Measurements from ENCODE around the gene AOPEP.
"Not testable (repeated sequence)": the region's sequence is repeated elsewhere in the genome, so short reads cannot be mapped to it uniquely, and the experiment has no call there.

Gene AOPEP

GRCh38 chr9:94870793-94871558 is 144.5 kb downstream of the AOPEP start:
- peak; percentile 60 for DNase-seq (ENCODE audit: low spot score)

DNA sequence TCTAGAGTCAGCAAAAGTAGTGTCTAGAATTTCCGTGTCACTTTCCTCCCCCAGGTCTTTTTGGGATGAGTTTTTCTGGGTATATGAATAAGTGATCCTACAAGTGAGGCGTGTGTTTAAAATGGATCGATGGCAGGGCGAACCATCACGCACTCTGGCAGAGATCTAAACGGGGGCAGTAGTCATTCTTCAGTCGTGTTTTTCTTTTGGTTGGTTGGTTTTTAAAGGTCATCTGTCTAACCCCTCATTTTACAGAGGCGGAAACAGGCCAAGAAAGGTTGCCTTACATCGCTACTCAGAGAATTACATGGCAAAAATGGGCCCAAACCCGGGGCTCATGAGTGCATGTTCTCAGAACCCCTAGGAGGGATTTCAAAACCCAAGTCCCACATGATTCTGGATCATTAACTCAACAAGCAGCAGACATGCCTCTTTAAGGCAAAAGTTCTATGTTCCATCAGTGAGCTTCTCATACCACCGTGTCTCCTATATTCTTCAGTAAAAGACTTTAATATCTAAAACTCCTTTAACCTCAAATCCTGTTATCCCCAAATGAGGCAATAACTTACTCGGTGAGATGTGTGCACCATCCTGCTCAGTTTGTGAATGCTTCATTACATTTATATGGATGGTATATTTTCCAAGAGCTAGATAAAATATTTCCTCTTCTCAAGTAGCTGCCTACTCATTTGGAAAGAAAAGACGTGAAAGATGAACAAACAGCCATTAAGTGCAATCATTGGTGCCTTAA is 145.8 kb downstream of the AOPEP start:
- no peak for DNase-seq (ENCODE audit: low spot score)

DNA sequence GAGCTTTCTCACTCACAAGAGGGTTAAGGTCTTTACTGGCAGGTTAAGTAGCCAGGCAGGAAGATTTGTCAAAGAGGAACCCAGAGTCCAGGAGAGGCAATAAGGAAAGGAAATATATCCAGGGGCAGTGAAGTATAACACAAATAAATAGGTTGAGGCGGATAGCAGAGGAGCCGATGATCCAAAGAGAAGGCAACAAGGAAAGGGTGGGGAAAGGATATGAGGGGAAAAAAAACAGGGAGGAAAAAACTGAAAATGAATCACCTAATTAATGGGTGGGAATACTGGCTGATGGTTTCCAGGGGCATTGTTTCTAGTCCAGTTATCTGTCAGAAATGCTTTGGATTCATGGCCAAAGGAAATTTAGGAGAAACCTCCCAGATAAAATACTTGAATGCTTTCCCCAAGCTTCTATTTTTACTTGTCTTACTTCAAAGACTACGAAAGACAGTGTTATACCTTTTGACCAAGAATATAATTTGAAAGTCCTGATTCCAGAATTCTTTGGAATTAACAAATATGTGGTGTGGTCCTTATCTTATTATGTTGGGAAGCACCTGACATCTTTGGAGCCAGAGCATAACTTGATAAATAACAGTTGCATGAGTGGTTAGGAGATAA is 146.5 kb downstream of the AOPEP start:
- DNase-seq (ENCODE audit: low spot score), result no peak

- no peak for DNase-seq (ENCODE audit: low spot score)
Measured at GRCh38 chr9:94874316-94874715, 147.8 kb downstream of the AOPEP start.

GRCh38 chr9:94875300-94876020 is 149.0 kb downstream of the AOPEP start:
- no peak for DNase-seq (ENCODE audit: low spot score)

GRCh38 chr9:94878804-94879203 is 152.3 kb downstream of the AOPEP start:
- not testable (repeated sequence) for DNase-seq (ENCODE audit: low spot score)

- no peak for DNase-seq (ENCODE audit: low spot score)
Measured at GRCh38 chr9:94879230-94879629, 152.7 kb downstream of the AOPEP start.

DNA sequence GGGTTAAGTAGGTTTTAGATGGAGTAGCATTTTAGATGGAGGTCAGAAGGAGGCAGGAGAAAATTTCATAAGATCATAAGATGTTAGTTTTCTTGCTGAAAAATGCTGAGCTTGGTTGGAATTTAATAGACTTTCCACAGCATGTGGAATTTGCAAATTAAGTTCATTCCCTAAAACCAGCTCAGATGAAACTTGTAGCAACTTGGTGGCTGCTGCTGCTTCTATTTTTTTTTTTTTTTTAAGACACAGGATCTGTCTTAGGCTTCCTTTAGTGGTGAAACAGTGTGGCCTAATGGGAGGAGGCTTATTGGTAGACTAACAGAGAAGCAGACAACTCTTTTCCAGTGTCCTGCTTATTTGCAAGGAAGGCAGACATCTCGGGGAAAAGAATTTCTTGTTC is 154.5 kb downstream of the AOPEP start:
- DNase-seq (ENCODE audit: low spot score), result no peak

DNA sequence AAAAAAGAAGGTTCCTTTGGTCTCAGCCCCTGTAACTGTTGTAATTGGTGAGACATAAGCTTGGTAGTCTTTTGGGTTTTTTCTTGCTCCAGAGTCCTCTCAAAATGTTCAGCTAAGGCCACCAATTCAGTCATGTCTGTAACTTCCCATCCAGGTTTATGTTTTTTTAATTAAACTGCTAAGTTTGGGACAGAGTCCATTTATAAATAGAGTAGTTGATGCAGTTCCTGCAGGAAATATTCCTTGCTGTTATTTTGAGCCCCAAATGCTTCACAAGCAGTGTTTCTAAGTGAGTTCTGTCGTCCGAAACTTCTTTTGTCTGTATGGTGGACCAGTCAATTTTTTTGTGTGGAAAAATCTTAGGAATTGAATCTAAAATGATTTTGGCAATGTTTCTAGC is 155.0 kb downstream of the AOPEP start:
- no peak for DNase-seq (ENCODE audit: low spot score)

- DNase-seq (ENCODE audit: low spot score), result no peak
Measured at GRCh38 chr9:94881940-94882339, 155.4 kb downstream of the AOPEP start.

- no peak for DNase-seq (ENCODE audit: low spot score)
Measured at GRCh38 chr9:94882966-94883641, 156.6 kb downstream of the AOPEP start.

DNA sequence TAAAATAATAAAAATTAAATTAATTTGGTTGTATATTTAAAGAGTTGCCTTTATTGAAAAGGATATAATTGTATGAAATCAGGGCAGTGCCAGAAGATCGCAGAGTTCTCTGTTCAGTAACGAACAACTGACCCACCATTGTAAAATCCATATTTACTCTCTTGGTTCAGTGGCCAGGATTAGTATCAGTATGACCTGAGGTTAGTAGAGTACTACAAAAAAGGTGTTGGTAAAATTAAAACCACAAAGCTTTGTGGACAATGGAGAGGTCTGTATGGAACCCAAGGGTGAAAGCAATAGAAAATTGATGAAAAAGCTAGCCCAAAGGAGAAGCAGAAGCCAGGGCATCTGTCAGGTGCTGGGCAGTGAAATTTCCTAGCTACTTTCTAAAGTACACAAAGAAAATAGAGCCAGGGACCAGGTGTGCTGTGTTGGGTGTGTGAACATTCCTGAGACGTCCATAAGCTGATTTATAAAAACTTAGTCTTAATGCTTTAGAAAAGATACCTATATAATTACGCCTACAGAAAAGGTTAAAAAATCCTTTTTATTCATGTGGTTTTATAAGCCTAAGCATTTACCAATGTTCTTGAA is 159.5 kb downstream of the AOPEP start:
- no peak for DNase-seq (ENCODE audit: low spot score)

GRCh38 chr9:94887721-94888120 is 161.2 kb downstream of the AOPEP start:
- no peak for DNase-seq (ENCODE audit: low spot score)

DNA sequence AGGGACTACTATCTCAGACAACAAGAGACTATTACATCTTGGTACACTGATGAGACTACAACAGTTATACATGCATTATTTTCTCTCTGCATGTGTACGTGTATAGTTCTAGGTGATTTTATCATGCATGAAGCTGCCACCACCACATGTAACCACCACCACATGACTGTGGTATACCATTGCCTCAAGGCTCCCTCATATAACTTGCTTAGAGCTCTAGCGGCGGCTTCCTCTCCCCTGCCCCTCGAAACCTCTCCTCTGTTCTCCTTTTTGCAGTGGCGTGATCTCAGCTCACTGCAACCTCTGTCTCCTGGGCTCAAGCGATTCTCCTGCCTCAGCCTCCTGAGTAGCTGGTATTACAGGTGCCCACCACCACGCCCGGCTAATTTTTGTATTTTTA is 162.3 kb downstream of the AOPEP start:
- no peak for DNase-seq (ENCODE audit: low spot score)

- DNase-seq (ENCODE audit: low spot score), result no peak
Measured at GRCh38 chr9:94889628-94890027, 163.1 kb downstream of the AOPEP start.

- no peak for DNase-seq (ENCODE audit: low spot score)
Measured at GRCh38 chr9:94891183-94891582, 164.7 kb downstream of the AOPEP start.

- no peak for DNase-seq (ENCODE audit: low spot score)
Measured at GRCh38 chr9:94892675-94893074, 166.2 kb downstream of the AOPEP start.

GRCh38 chr9:94894094-94894699 is 167.7 kb downstream of the AOPEP start:
- DNase-seq (ENCODE audit: low spot score), result no peak

DNA sequence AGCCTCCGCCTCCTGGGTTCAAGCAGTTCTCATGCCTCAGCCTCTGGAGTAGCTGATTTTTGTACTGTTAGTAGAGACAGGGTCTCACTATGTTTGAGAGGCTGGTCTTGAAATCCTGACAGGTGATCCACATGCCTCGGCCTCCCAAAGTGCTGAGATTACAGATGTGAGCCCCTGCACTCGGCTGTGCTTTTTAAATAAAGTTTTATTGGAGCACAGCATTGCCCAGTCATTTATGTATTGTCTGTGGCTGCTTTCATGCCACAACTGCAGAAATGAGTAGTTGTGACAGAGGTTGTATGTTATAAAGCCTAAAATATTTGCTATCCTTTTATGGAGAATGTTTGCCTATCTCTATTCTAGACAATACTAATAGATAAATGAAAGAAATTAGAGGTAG is 169.2 kb downstream of the AOPEP start:
- no peak for DNase-seq (ENCODE audit: low spot score)

GRCh38 chr9:94896512-94896911 is 170.0 kb downstream of the AOPEP start:
- no peak for DNase-seq (ENCODE audit: low spot score)

Measured in CD4-positive, alpha-beta T cell treated with Interleukin-6 at 100 ng/mL for 8 hours (primary cell).